ENCODE measurements around the gene COMMD2. TPM values are rescaled to one million over a fixed set of nuclear protein-coding genes. Genes with fewer than 3 reads are reported as not detected.

The COMMD2 gene
- total RNA-seq, 1 experiment from 2014 or later = 52.1 TPM

DNA sequence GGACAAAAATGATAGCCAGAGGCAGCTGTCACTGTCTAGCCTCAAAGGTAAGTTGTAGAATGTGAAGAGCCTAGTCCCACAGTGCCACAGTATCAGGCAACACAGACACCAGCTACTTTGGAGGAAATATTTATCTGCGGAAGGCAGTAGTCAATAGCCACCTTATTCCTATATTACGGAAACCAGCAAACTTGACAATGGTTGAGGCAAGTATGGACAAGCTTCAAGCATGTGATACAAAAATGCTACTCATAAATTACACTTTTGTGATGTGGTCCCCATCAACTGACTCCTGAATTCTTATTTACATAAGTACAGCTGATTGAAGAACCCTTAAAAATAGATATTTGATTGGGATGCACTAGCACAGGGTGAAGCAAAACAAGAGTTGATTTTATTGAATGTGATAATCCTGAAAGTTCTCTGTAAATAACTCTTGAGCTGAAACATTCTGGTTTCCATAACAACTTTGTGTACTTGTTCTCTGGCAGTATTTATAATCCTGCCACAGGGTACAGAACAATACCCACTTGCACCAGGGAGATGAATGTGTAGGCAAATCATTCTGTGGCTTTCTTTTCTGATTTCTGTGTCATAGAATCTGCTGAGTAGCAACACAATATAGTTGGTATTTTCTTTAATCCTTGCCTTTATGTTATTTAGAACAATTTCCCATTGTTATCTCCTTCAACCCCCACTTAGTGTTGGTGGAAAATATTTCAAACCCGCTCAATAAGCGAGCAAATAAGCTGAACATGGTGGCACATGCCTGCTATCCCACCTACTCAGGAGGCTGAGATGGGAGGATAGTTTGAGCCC, 40.4 kb upstream of the COMMD2 start, which contains the start of gene ANKUB1:
Gene ANKUB1 (minus strand): TSS at position 103 of the 819 bp plus-strand sequence. CDS start 188 bp downstream, outside the sequence.
- no peak within 1 kb of the TSS for H3K27ac Mint-ChIP-seq
- no peaks in the 10 kb centered on the region for H3K36me3 Mint-ChIP-seq
- no peak within 1 kb of the TSS for H3K4me3 Mint-ChIP-seq
- no peaks in the 10 kb centered on the region; the same call in none of the 2 replicates for H3K27me3 Mint-ChIP-seq (ENCODE audit: low read depth)
- DNase-seq (ENCODE audit: low spot score) = no peak
- no peaks in the 10 kb centered on the region for H3K9me3 Mint-ChIP-seq
- POLR2A ChIA-PET = no interaction called here
- TF ChIP-seq CBFB (CRISPR knock-in tag; IDR thresholded peaks at IDR 0.05; ENCODE audit: low read depth) (no peak), ATF1 (CRISPR knock-in tag; IDR thresholded peaks at IDR 0.05) (no peak), HMGA2 (CRISPR knock-in tag; IDR thresholded peaks at IDR 0.05) (no peak), SMAD4 (CRISPR knock-in tag; IDR thresholded peaks at IDR 0.05) (no peak), NR1H2 (CRISPR knock-in tag; IDR thresholded peaks at IDR 0.05) (no peak), ZNF219 (CRISPR knock-in tag; IDR thresholded peaks at IDR 0.05; ENCODE audit: borderline replicate concordance) (no peak)
- TF ChIP-seq, protein P1, sequence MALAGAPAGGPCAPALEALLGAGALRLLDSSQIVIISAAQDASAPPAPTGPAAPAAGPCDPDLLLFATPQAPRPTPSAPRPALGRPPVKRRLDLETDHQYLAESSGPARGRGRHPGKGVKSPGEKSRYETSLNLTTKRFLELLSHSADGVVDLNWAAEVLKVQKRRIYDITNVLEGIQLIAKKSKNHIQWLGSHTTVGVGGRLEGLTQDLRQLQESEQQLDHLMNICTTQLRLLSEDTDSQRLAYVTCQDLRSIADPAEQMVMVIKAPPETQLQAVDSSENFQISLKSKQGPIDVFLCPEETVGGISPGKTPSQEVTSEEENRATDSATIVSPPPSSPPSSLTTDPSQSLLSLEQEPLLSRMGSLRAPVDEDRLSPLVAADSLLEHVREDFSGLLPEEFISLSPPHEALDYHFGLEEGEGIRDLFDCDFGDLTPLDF (CRISPR knock-in tag; IDR thresholded peaks at IDR 0.05) = no peak
- TF ChIP-seq, protein P2, sequence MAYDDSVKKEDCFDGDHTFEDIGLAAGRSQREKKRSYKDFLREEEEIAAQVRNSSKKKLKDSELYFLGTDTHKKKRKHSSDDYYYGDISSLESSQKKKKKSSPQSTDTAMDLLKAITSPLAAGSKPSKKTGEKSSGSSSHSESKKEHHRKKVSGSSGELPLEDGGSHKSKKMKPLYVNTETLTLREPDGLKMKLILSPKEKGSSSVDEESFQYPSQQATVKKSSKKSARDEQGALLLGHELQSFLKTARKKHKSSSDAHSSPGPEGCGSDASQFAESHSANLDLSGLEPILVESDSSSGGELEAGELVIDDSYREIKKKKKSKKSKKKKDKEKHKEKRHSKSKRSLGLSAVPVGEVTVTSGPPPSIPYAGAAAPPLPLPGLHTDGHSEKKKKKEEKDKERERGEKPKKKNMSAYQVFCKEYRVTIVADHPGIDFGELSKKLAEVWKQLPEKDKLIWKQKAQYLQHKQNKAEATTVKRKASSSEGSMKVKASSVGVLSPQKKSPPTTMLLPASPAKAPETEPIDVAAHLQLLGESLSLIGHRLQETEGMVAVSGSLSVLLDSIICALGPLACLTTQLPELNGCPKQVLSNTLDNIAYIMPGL (CRISPR knock-in tag; IDR thresholded peaks at IDR 0.05) = no peak
- no peaks in the 10 kb centered on the region for H3K4me1 Mint-ChIP-seq
- CTCF ChIA-PET = interaction anchor here (0.7 to 1.6 kb wide), 2 partner anchors 15 to 75 kb away, joined by 3 to 11 read pairs; no protein-coding TSS in a partner anchor
- ATAC-seq = no peak

DNA sequence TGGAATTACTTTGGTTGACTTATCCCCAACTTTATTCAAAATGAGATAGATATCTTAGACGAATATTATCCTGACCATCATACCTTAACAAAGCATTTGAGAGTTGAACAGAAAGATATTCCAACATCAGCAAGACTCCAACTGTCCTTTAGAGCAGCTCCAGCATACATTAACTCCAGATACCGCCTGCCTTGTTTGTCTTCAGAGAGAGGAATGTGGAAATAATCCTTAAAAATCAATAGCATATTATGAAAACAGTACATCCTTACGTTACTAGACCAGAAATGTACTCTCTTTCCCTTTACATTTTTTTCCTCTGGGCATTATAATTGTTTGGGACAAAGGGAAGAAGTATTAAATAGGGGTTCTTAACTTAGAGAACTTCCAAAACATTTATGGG, 38.4 kb upstream of the COMMD2 start:
- Mint-ChIP-seq H3K27ac (no peak overlapping the region), H3K9me3 (no peaks in the 10 kb centered on the region), H3K4me3 (no peak overlapping the region), H3K27me3 (ENCODE audit: low read depth) (no peaks in the 10 kb centered on the region; the same call in none of the 2 replicates), H3K4me1 (no peaks in the 10 kb centered on the region), H3K36me3 (no peaks in the 10 kb centered on the region)
- TF ChIP-seq MXD4 (CRISPR knock-in tag; IDR thresholded peaks at IDR 0.05; ENCODE audit: borderline replicate concordance) (no peak), MYBL2 (CRISPR knock-in tag; IDR thresholded peaks at IDR 0.05) (no peak), FOXK1 (CRISPR knock-in tag; IDR thresholded peaks at IDR 0.05) (no peak), NR3C1 (CRISPR knock-in tag; conservative IDR thresholded peaks at IDR 0.05; ENCODE audit: low read depth) (no peak)
- TF ChIP-seq, protein P2 (CRISPR knock-in tag; IDR thresholded peaks at IDR 0.05) = no peak
- ChIA-PET POLR2A (no interaction called here), CTCF (interaction anchor here (0.6 kb wide), 1 partner anchor 121 kb away, joined by 3 read pairs; no protein-coding TSS in a partner anchor)
- no peak for ATAC-seq
- DNase-seq (ENCODE audit: low spot score) = no peak

DNA sequence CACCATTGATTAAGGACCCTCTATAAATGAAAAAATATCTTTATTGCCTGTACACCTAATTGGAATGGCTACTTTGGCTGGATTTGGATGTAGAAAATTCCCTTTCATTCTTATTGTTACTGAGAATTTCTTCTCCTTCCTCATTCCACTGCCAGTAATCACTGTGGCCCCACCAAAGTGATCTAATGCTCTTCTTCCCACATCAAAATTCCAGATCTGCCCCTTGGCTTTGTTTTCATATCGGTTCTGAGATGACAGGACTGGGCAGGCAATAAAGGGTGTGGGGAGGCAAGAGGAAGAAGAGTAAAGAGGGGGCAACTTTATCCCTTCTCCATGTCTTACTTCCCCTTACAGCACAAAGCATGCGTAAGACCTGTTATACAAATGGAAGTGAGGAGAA, 38.0 kb upstream of the COMMD2 start:
- Mint-ChIP-seq H3K27ac (no peak overlapping the region), H3K27me3 (ENCODE audit: low read depth) (no peaks in the 10 kb centered on the region; the same call in none of the 2 replicates), H3K36me3 (no peaks in the 10 kb centered on the region), H3K4me3 (no peak overlapping the region), H3K4me1 (no peaks in the 10 kb centered on the region), H3K9me3 (no peaks in the 10 kb centered on the region)
- ChIA-PET CTCF (no interaction called here), POLR2A (no interaction called here)
- no peak for ATAC-seq
- DNase-seq (ENCODE audit: low spot score) = no peak
- TF ChIP-seq OVOL2 (CRISPR knock-in tag; IDR thresholded peaks at IDR 0.05; ENCODE audit: borderline replicate concordance) (no peak), SMAD3 (CRISPR knock-in tag; IDR thresholded peaks at IDR 0.05; ENCODE audit: borderline replicate concordance) (no peak)
